ENCODE results near the gene MGST2. TPM values are rescaled to one million over a fixed set of nuclear protein-coding genes. Genes with fewer than 3 reads are reported as not detected.

MGST2 gene
- polyA plus RNA-seq, 1 donor (not counting 4 experiments of a cell fraction or from before 2014, with no cell fraction given) = 57.6 TPM

- FAIRE-seq = no peak
- no peaks in the 10 kb centered on the region for H3K9me1 ChIP-seq (ENCODE audit: control insufficient read depth, extremely low read depth, insufficient read depth, low read length)
Measured at GRCh38 chr4:139694522-139695107, 29.0 kb downstream of the MGST2 start.

GRCh38 chr4:139696491-139696890 is 30.9 kb downstream of the MGST2 start:
- H3K4me3 ChIP-seq (ENCODE audit: control insufficient read depth in 2 of 3, extremely low read depth in 1 of 3, insufficient read depth in 2 of 3, low read depth in 1 of 3, low read length in 3 of 3) = no peak overlapping the region
- dilution Hi-C loops (cut with MboI; ENCODE audit: extremely low pct_ligation_motif_present, low sequenced_read_pairs) = no loop called here
- no peaks in the 10 kb centered on the region for H3K79me2 ChIP-seq (ENCODE audit: control insufficient read depth, insufficient read depth, low read length)
- no peak overlapping the region for H3K4me2 ChIP-seq (ENCODE audit: control insufficient read depth, extremely low read depth, insufficient read depth, low read depth, low read length)
- peaks cover 0 to 1% of the 10 kb centered on the region in 2 experiments for H3K36me3 ChIP-seq (ENCODE audit: control insufficient read depth in 2 of 2, extremely low read depth in 1 of 2, insufficient read depth in 2 of 2, low read length in 2 of 2)
- TF ChIP-seq CTCF (optimal IDR thresholded peaks at IDR 0.05 in 1 of 3, IDR thresholded peaks at IDR 0.05 in 1 of 3, conservative IDR thresholded peaks at IDR 0.05 in 1 of 3; ENCODE audit: extremely low read depth in 1 of 3, insufficient read depth in 2 of 3, low read length in 3 of 3) (no peak), EZH2 (IDR thresholded peaks at IDR 0.05; ENCODE audit: low read length) (no peak)
- no peaks in the 10 kb centered on the region for H3K9me1 ChIP-seq (ENCODE audit: control insufficient read depth, extremely low read depth, insufficient read depth, low read length)
- H3K27ac ChIP-seq (ENCODE audit: control insufficient read depth, insufficient read depth, low read length) = no peak overlapping the region
- no peak for DNase-seq (ENCODE audit: low read depth, low spot score)
- H4K20me1 ChIP-seq (ENCODE audit: control insufficient read depth, extremely low read depth, insufficient read depth, low read length) = no peaks in the 10 kb centered on the region
- H3K9me3 ChIP-seq (ENCODE audit: control insufficient read depth, low read depth, low read length) = no peaks in the 10 kb centered on the region
- no peak for FAIRE-seq
- H3K9ac ChIP-seq (ENCODE audit: control insufficient read depth, extremely low read depth, insufficient read depth, low read length) = no peak overlapping the region
- no peaks in the 10 kb centered on the region for H3K4me1 ChIP-seq (ENCODE audit: control insufficient read depth, extremely low read depth, insufficient read depth, low read length)
- no peaks in the 10 kb centered on the region for H3K27me3 ChIP-seq (ENCODE audit: control insufficient read depth, extremely low read depth, insufficient read depth, low read length)
- no peak overlapping the region for H2AFZ ChIP-seq (ENCODE audit: control insufficient read depth, low read length)

More at GRCh38 chr4:139694522-139695107, 29.0 kb downstream of the MGST2 start:
- no peak for TF ChIP-seq EZH2 (IDR thresholded peaks at IDR 0.05; ENCODE audit: low read length)
- no peak for TF ChIP-seq CTCF (optimal IDR thresholded peaks at IDR 0.05 in 1 of 3, IDR thresholded peaks at IDR 0.05 in 1 of 3, conservative IDR thresholded peaks at IDR 0.05 in 1 of 3; ENCODE audit: extremely low read depth in 1 of 3, insufficient read depth in 2 of 3, low read length in 3 of 3)
- H3K9me3 ChIP-seq (ENCODE audit: control insufficient read depth, low read depth, low read length) = no peaks in the 10 kb centered on the region
- no peaks in the 10 kb centered on the region for H3K27me3 ChIP-seq (ENCODE audit: control insufficient read depth, extremely low read depth, insufficient read depth, low read length)
- DNase-seq (ENCODE audit: low read depth, low spot score) = no peak
- no peaks in the 10 kb centered on the region for H3K79me2 ChIP-seq (ENCODE audit: control insufficient read depth, insufficient read depth, low read length)
- H3K9ac ChIP-seq (ENCODE audit: control insufficient read depth, extremely low read depth, insufficient read depth, low read length) = no peak overlapping the region
- no peak overlapping the region for H3K4me2 ChIP-seq (ENCODE audit: control insufficient read depth, extremely low read depth, insufficient read depth, low read depth, low read length)
- H4K20me1 ChIP-seq (ENCODE audit: control insufficient read depth, extremely low read depth, insufficient read depth, low read length) = no peaks in the 10 kb centered on the region
- peaks cover 0 to 1% of the 10 kb centered on the region in 2 experiments for H3K36me3 ChIP-seq (ENCODE audit: control insufficient read depth in 2 of 2, extremely low read depth in 1 of 2, insufficient read depth in 2 of 2, low read length in 2 of 2)
- dilution Hi-C loops (cut with MboI; ENCODE audit: extremely low pct_ligation_motif_present, low sequenced_read_pairs) = no loop called here
- H2AFZ ChIP-seq (ENCODE audit: control insufficient read depth, low read length) = no peak overlapping the region
- no peak overlapping the region for H3K4me3 ChIP-seq (ENCODE audit: control insufficient read depth in 2 of 3, extremely low read depth in 1 of 3, insufficient read depth in 2 of 3, low read depth in 1 of 3, low read length in 3 of 3)
- H3K4me1 ChIP-seq (ENCODE audit: control insufficient read depth, extremely low read depth, insufficient read depth, low read length) = no peaks in the 10 kb centered on the region
- H3K27ac ChIP-seq (ENCODE audit: control insufficient read depth, insufficient read depth, low read length) = no peak overlapping the region

Data from keratinocyte (primary cell).